ENCODE results near the gene DELE1.
A peak's percentile ranks its signal among the peaks of the same experiment; 100 is the strongest.

Gene DELE1

DNA sequence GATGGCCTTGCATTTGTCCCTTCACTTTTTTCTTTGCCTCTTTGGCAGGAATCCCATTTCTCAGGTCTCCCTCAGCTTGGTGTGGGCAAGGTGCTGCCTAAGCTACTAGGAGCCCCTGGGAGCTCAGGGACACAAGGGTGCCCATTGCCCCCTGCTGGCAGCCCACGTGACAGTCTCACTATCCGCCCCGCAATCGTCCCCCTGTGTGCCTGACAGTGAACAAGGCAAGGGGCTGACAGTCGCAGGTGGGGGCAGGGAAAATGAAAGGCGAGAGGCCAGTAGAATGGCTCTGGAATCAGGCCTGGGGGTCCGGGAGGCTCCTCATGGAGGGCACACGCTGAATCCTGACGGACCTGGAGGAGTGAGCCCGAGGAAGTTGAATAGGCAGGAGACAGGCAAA lies 36.3 kb downstream of the DELE1 start:
- no peak for DNase-seq

DNA sequence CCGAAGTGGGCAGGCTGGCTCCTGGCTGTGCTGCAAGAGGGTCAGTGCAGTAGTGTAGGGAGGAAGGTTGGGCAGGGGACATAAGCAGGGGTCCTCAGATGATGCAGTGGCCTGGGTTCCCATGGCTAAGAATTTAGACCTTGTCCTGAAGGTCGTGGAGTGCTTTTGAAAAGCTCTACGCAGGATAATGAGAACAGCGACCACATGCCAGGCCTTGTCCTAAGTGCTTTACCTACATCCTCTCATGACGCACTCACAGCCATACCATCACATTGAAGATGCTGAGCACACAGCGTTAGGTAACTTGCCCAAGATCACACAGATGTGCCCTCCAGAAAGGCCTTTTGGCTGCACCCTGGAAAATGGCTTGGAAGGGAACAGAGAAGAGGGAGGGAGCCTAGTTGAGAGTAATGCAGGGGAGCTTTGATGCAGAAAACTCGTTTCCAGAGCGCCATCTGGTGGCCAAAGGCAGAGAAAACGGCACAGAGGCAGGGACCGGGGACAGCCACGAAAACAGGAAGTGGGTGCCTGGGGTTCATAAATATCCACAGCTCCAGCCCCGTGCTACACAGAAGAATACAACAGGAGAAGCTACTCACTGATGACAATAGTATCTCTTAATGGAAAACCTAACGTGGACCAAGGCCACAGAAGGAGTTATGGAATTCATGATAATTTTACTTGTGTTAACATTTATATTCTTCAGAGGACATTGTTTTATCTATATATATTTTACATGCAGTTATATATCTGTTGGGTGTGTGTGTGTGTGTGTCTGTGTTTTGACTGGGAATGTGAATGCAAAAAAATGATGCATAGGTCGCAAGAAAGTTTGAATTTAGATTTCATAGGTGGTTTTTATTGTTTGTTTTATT lies 37.0 kb downstream of the DELE1 start:
- peak; percentile 72 for DNase-seq

DNA sequence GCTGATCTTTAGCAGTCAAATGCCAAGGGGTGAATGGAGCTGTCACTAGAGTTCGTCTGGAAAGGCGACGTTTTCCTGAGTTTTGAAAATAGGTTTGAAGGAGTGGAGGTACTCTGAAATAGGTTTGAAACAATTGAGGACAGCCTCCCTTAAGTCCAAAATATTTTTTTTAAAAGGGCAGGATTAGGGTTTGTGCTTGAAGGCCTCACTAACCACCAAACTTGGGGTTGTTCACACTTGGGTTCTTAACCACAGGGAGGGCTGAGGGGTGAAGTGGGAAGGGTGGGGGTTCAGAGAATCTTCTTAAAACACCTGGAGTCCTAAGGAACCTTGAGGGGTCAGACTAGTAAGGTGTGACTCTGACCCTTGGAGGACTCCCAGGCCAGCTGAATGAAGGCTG lies 37.8 kb downstream of the DELE1 start:
- DNase-seq = no peak

DNA sequence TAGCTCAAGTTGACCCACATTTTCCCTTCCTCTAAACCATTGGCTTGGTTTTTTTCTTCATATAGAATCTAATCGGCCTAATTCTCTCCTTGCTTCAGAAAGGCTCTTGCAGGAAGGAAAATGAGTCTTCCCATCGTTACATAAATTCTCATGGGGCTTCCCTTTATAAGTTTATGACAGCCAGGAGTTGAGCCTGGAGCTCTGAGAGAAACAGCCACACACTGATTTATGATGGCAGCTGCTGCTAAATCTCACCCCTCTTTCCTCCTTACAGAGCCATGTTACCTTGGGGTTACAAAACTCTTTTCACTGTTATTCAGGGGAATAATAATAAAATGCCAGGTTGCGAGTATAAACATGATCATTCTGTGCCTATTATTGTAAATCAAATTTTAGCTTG lies 40.0 kb downstream of the DELE1 start:
- no peak for DNase-seq

DNA sequence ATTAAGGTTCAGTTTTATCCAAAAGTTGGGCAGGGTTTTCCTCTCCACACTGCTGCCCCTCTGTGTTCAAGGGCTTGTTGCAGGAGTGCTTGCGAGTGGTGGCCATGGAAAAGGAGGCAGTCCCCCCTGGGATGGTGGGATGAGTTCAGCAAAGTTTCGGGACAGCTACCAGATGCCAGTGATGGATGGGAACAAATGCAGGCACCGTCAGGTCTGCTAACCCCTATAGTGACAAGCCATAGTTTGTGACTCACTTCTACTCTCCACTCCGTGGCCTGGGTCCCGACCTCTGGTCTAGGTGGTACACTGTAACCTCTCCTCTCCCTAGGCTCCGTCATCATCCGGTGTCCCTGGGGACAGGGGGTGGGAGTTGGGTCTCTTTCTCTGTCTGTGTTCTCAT lies 41.4 kb downstream of the DELE1 start:
- no peak for DNase-seq

DNA sequence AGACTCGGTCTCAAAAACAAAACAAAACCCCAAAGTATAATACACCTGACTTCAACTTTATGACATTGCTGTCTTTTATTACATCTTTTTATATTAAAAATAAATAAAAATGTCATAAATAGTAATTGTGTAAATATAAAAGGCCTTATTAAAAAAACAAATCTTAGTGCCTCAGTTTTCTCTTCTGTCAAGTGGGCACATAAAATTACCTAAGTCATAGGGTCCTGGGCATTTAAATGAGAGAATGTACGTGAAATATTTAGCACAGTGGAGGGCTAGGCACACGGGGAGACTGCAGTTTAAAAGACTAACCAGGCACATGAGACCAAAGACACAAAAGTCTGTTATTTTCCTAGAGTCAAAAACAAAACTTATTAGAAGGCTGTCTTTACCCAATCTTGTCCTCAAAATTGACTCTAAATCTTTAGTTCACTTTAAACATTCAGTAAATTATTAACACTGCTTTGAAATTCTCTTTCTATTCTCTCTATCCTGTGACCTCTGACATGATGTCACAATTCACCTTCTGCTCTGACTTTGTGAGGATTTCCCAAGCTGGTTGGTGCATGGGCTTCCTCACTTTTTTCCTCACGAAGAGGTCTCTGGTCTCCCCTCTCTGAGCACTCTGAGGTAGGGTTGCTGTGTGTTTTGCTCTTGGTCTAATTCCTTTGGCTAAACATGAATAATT lies 42.7 kb downstream of the DELE1 start:
- DNase-seq = no peak

DNA sequence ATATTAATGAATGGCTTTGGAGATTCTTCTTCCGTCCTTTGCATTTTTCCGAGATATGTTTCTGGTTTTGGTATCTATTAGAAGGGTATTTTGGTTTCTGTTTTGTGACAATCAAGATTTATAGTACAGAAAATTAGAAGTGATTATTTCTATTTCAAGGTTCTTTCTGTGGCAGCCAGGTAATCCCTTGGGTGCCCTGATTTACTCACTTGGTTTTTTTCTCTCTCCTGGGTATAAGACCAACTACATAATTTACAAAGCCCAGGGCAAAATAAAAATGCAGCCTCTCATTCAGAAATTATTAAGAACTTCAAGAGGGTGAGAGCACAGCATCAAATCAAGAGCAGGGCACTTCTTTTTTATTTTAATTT lies 43.3 kb downstream of the DELE1 start:
- no peak for DNase-seq

DNA sequence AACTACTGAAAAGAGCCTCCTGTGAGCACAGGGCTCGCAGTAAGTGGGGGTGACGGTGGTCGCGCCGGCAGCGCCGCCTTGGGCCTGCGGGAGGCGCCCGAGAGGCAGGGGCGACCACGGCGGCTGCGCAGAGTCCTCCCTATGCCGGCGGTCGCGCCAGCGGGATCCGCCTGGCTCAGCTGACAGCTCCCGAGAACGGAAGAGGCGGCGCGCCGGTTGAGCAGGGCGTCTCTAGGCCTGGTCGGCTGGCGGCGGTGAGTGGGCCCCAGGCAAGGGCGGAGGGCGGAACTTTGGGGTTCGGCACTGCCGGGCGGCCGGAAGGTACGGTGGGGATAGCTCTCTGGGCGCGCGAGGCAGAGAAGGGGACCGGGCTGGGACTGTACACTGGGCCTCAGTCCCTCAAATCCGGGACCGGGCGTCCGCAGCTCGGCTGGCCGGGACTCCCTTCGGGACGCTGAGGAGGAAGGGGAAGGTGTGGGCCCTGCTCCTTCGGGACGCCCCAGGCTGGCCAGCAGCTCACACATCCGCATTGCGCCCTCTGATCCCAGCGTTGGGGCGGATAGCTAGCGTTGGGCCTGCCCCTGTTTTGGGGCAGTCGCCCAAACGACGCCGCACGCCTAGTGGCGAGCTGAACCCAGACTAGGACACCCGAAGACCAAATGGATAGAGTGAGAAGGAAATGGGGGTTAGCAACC lies 45.4 kb downstream of the DELE1 start, which contains the start of gene RNF14:
TSS of gene RNF14 (plus strand) at position 192 of the 695 bp plus-strand sequence. CDS start 4,484 bp downstream, outside the sequence.
- peak; percentile 68 for DNase-seq

DNA sequence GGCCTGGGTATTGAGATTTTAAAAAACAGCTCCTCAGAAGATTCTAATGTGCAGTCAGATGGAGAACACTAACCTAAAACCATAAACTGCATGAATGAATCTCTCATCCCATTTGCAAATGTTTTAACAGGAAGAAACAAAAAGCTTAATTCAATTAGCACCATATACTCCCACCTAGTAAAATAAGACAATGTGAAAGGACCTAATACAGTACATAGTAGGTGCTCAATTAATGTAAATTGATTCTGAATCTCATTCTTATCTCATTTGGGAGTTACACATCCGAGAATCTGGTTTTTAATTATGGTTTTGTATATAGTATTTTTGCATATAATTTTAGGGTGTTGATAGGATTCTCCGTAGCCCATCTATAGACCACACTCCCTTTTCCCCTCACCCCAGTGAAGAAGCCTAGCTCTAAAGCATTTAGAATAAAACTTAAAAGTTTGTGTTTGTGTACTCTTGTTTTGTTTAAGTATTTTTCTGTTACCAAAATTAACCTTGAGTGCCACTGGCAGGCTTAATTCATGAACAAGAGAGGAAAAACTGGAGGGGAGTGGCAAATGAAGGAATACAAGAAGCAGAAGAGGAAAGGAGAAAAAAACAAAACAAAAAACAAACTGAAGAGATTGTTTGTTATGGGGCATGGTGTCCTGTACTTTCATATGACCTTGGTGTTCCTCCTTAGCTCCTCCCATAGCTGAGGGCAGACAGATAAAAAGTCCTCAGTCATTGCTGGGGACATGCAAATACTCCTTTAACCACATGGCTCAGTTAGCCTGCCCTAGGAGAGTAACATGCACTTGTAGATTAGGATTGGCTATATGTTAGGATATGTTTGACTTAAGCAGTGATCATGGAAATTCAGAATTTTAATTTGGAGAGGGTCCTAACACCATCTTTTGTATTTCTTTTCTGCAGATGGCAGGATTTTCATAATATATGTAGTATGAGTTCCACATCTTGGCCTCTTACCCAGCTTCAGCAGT lies 46.4 kb downstream of the DELE1 start:
- no peak for DNase-seq

DNA sequence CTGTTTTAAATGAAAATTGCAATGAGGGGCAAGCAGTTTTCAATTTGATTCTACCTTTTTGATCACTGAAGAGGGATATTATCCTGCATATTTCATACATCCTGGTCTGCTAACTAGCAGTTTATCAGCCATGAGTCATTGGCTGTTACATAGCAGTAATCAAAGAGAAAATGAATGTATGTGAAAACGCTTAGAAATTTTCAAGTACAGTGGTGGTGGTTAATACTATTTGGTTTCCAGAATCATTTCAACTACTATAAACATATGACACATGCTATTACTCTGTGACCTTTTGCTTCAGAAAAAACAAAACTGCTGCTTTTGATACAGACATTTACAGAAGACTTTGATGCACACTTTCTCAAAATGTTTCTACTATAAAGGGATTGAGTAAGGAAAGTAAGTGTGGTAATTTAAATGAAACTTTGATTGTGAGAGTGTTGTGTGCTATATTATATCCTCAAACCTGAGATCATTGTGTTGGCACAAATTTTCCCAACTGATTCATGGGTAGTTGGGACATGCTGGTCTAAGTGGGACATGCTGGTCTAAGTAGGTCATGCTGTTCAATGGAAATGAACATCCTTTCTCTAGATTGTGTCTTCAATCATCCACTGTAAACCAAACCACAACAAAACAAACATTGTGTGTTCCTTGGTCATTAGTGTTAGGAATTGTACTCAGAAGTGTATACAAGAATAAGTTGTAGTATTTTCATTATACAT lies 50.4 kb downstream of the DELE1 start:
- no peak for DNase-seq

DNA sequence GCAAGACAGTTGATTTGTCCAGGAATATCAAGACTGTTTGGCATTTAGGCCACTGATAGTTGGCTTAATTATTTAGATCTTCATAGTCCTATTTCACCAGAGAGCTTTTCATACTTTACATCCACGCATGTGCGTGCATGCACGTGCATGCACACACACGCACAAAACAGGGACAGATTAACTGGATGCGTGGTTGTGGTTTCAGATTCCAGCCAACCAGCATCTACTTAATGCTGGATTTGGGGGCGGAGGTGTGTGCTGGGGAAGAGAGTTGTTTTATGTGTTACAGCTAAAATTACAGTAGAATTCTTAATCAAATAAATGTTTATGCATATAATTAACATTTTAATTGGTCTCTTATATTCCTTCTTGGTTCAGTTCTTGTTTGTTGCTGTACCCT lies 52.5 kb downstream of the DELE1 start:
- DNase-seq = no peak

DNA sequence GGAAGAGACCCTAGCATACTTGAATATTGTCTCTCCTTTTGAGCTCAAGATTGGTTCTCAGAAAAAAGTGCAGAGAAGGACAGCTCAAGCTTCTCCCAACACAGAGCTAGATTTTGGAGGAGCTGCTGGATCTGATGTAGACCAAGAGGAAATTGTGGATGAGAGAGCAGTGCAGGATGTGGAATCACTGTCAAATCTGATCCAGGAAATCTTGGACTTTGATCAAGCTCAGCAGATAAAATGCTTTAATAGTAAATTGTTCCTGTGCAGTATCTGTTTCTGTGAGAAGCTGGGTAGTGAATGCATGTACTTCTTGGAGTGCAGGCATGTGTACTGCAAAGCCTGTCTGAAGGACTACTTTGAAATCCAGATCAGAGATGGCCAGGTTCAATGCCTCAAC lies 54.7 kb downstream of the DELE1 start:
- DNase-seq = no peak

DNA sequence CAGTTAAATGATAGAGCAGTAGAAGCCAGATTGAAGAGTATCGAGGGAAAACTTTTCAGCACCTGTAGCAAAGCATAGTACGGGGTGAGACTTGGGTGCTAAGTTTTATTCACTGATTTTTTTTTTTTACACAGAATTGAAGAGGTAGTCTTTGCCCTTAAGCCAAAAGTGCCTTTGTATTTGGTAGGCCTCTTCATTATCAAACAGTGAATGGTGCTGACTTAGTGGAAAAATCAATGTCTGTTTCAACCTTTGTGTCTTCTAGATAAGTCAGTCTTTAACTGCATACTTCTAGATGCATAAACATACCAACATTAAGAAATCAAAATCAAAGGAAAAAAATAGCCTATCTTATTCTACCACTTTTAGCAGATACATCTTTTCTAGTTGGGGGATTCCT lies 59.0 kb downstream of the DELE1 start:
- no peak for DNase-seq

DNA sequence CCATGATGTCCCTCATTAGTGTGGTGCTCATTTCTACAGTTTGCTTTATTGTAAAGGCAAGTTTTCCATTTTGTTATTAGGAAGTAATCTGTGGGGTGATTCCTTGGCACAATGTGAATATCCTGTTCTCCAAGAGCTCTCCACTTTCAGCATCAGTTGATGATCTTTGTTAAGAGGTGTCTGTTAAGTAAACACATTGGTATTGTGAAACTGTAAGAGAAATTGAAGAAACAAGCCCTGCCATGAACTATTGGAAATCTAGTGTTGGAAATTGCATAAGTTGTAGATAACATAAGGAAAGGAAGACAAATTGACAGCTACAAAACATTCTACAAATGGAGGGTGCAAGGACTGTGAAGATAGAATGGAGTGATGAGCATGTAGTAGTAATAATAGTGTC lies 62.4 kb downstream of the DELE1 start:
- DNase-seq = no peak

DNA sequence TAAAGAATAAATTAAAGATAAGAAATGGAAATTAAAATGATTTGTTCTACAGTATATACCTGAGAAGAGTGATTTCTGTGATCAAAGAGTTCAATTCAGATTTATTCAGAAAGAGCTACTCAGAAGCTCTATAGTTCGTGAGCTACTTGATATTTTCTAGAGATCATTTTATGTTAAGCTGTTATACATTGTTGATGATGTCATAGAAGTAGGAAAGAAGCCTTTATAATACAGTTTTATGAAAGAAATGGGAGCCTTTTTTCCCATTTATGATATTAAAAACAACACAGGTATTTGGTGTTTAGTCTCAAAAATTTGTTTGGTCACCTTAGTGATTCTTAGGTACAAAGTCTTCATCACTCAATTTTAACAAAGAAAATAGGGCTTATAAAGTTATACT lies 66.0 kb downstream of the DELE1 start:
- no peak for DNase-seq
